Body of pancreas (tissue), 4 donors: Measurements from ENCODE around the gene KRTAP12-4.

Experiments used
- POLR2A ChIP-seq, 3 donors: fragments of 450-650 bp; IDR thresholded peaks; one replicate each; pipeline ENCODE4 v1.6.1; 2016; ENCODE audit warnings: antibody characterized with exemption in 3 of 3, mild to moderate bottlenecking in 2 of 3
- TF ChIP-seq, protein P1 (sequence below), 7 experiments: fragments of 450-650 bp in 4 of 7; fragments of 200-600 bp in 3 of 7; sonication (generic) in 3 of 7; IDR thresholded peaks; one replicate each; pipeline ENCODE4 v1.5.1; 2016 to 2019; ENCODE audit warnings: antibody characterized with exemption in 7 of 7

- TF ChIP-seq, protein P1, sequence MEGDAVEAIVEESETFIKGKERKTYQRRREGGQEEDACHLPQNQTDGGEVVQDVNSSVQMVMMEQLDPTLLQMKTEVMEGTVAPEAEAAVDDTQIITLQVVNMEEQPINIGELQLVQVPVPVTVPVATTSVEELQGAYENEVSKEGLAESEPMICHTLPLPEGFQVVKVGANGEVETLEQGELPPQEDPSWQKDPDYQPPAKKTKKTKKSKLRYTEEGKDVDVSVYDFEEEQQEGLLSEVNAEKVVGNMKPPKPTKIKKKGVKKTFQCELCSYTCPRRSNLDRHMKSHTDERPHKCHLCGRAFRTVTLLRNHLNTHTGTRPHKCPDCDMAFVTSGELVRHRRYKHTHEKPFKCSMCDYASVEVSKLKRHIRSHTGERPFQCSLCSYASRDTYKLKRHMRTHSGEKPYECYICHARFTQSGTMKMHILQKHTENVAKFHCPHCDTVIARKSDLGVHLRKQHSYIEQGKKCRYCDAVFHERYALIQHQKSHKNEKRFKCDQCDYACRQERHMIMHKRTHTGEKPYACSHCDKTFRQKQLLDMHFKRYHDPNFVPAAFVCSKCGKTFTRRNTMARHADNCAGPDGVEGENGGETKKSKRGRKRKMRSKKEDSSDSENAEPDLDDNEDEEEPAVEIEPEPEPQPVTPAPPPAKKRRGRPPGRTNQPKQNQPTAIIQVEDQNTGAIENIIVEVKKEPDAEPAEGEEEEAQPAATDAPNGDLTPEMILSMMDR (IDR thresholded peaks at IDR 0.05), result no peak
- no peak for TF ChIP-seq POLR2A (IDR thresholded peaks at IDR 0.05)
Observed at GRCh38 chr21:44703731-44704635, 49.5 kb upstream of the KRTAP12-4 start.
